HG03175 (cell line): ENCODE measurements around the gene KCP.

Experiments used
- ATAC-seq: cut with Tn5 transposase; IDR thresholded peaks from one replicate; pipeline ENCODE4 v1.9.1; 2021; ENCODE audit warnings: mild to moderate bottlenecking, moderate library complexity; ENCODE audit not compliant: unreplicated experiment

KCP gene

GRCh38 chr7:128908750-128909624, 1.5 kb downstream of the KCP start:
- no peak for ATAC-seq

- ATAC-seq: no peak
These were observed 3.5 kb downstream of the KCP start for GRCh38 chr7:128906766-128907559.

GRCh38 chr7:128906001-128906765, 4.3 kb downstream of the KCP start:
- ATAC-seq: no peak

- ATAC-seq: no peak
These were observed 5.9 kb downstream of the KCP start for GRCh38 chr7:128904381-128905197.

GRCh38 chr7:128903621-128904361, 6.7 kb downstream of the KCP start:
- ATAC-seq: no peak

GRCh38 chr7:128902761-128903585, 7.5 kb downstream of the KCP start:
- no peak for ATAC-seq

GRCh38 chr7:128900237-128900636, 10.3 kb downstream of the KCP start:
- ATAC-seq: no peak

- no peak for ATAC-seq
These were observed 11.1 kb downstream of the KCP start for GRCh38 chr7:128899392-128899791.

GRCh38 chr7:128895320-128895719, 15.2 kb downstream of the KCP start:
- no peak for ATAC-seq

- ATAC-seq: no peak
These were observed 16.4 kb downstream of the KCP start for GRCh38 chr7:128894101-128894440.

- ATAC-seq: no peak
These were observed 17.0 kb downstream of the KCP start for GRCh38 chr7:128893251-128894100.

GRCh38 chr7:128892521-128893250, 17.8 kb downstream of the KCP start:
- no peak for ATAC-seq

- no peak for ATAC-seq
These were observed 18.6 kb downstream of the KCP start for GRCh38 chr7:128891942-128892269.

GRCh38 chr7:128891110-128891941, 19.2 kb downstream of the KCP start:
- ATAC-seq: no peak

GRCh38 chr7:128890306-128891109, 20.0 kb downstream of the KCP start:
- ATAC-seq: no peak

GRCh38 chr7:128889121-128889520, 21.4 kb downstream of the KCP start:
- no peak for ATAC-seq
